H1 (cell line): ENCODE data around the gene DCAF6. TPM values are rescaled to one million over a fixed set of nuclear protein-coding genes. Genes with fewer than 3 reads are reported as not detected.

Experiments
- CTCF ChIA-PET: fragments of 300-600 bp; sonication (Branson Sonifier 250); formaldehyde crosslinking; loops from one replicate; lab custom pipeline; 2021; ENCODE audit not compliant: partially characterized antibody; lab: Charles Lee
- POLR2A ChIA-PET: fragments of 300-600 bp; sonication (Branson Sonifier 250); formaldehyde crosslinking; loops from one replicate; lab custom pipeline; 2021; ENCODE audit warnings: inconsistent platforms; ENCODE audit not compliant: partially characterized antibody; lab: Charles Lee
- DNase-seq, 2 experiments: peaks; one replicate each; pipeline versions ENCODE4 v3.0.0 to v3.0.0-alpha.2; 2010 to 2022; ENCODE audit warnings: low spot score in 2 of 2, low read depth in 1 of 2, mixed read lengths in 1 of 2
- FAIRE-seq: peaks from 2 replicates; lab custom pipeline; 2011; peaks lifted over from hg19 to GRCh38; lab: Jason Lieb, UNC
- H2AFZ ChIP-seq: 2 replicates; pipeline ENCODE4 v1.8.1; 2012; ENCODE audit warnings: low read length, inconsistent platforms
- H2AK5ac ChIP-seq: 2 replicates; pipeline ENCODE4 v1.6.1; 2013; ENCODE audit warnings: low read depth, low read length
- H2BK120ac ChIP-seq: replicated peaks from 2 replicates; pipeline ENCODE3; 2013; ENCODE audit warnings: low read depth, low read length, inconsistent platforms
- H2BK12ac ChIP-seq: 2 replicates; pipeline ENCODE4 v1.6.1; 2013; ENCODE audit warnings: low read depth, low read length
- H2BK15ac ChIP-seq: 2 replicates; pipeline ENCODE4 v1.6.1; 2013; ENCODE audit warnings: low read length
- H2BK20ac ChIP-seq: 2 replicates; pipeline ENCODE4 v1.6.1; 2013; ENCODE audit warnings: low read length
- H2BK5ac ChIP-seq: 2 replicates; pipeline ENCODE4 v1.6.1; 2013; ENCODE audit warnings: low read depth, low read length
- H3K14ac ChIP-seq: 2 replicates; pipeline ENCODE4 v1.6.1; 2013; ENCODE audit warnings: inconsistent platforms; ENCODE audit not compliant: insufficient read length
- H3K18ac ChIP-seq: 2 replicates; pipeline ENCODE4 v1.6.1; 2013; ENCODE audit warnings: low read length; ENCODE audit errors: extremely low read depth
- H3K23ac ChIP-seq: 2 replicates; pipeline ENCODE4 v1.6.1; 2013; ENCODE audit warnings: inconsistent platforms; ENCODE audit not compliant: insufficient read length
- H3K23me2 ChIP-seq: 2 replicates; pipeline ENCODE4 v1.6.1; 2013; ENCODE audit warnings: low read depth, low read length
- H3K27ac ChIP-seq: 2 replicates; pipeline ENCODE4 v1.6.1; 2011; ENCODE audit warnings: low read depth, low read length, inconsistent platforms
- H3K27me3 ChIP-seq, 4 experiments: replicated peaks in 1 of 4; 1 replicate in 1 of 4; 2 replicates in 3 of 4; pipeline versions ENCODE4 v1.6.1 to v1.8.1; 2011 to 2013; ENCODE audit warnings: low read length in 3 of 4, mild to moderate bottlenecking in 3 of 4, inconsistent platforms in 2 of 4, mixed read lengths in 2 of 4, moderate library complexity in 1 of 4; ENCODE audit not compliant: control insufficient read depth in 3 of 4, insufficient read depth in 3 of 4; ENCODE audit errors: extremely low read depth in 1 of 4
- H3K36me3 ChIP-seq, 4 experiments: 2 replicates each; pipeline versions ENCODE4 v1.6.1 to v1.8.1; 2011 to 2013; ENCODE audit warnings: mild to moderate bottlenecking in 4 of 4, low read length in 3 of 4, moderate library complexity in 2 of 4, control low read depth in 1 of 4, inconsistent platforms in 1 of 4; ENCODE audit not compliant: insufficient read depth in 4 of 4, control insufficient read depth in 2 of 4
- H3K4ac ChIP-seq: replicated peaks from 2 replicates; pipeline ENCODE3; 2013; ENCODE audit warnings: low read length, low read depth, mixed read lengths, inconsistent platforms; ENCODE audit not compliant: insufficient read length
- H3K4me1 ChIP-seq, 4 experiments: replicated peaks in 1 of 4; 1 replicate in 1 of 4; 2 replicates in 3 of 4; pipeline versions ENCODE4 v1.6.1 to v1.8.1; 2011 to 2013; ENCODE audit warnings: low read length in 3 of 4, inconsistent platforms in 2 of 4, mixed read lengths in 1 of 4; ENCODE audit not compliant: insufficient read depth in 4 of 4, control insufficient read depth in 3 of 4
- H3K4me2 ChIP-seq, 2 experiments: 2 replicates each; pipeline versions ENCODE4 v1.6.1 to v1.8.1; 2011 to 2013; ENCODE audit warnings: low read depth in 2 of 2, low read length in 2 of 2, control low read depth in 1 of 2, inconsistent platforms in 1 of 2, mild to moderate bottlenecking in 1 of 2; ENCODE audit not compliant: insufficient read depth in 1 of 2
- H3K4me3 ChIP-seq, 4 experiments: fragments of 200-600, 300-600 bp in 1 of 4; sonication (generic), shearing (Covaris generic), sonication (Bioruptor Twin) in 1 of 4; 2 replicates each; pipeline versions ENCODE4 v1.5.1 to v1.8.1; 2011 to 2016; ENCODE audit warnings: low read length in 4 of 4, low read depth in 3 of 4, control low read depth in 2 of 4, inconsistent platforms in 2 of 4, mild to moderate bottlenecking in 2 of 4, mixed read lengths in 1 of 4, moderate library complexity in 1 of 4; ENCODE audit not compliant: insufficient read depth in 2 of 4; ENCODE audit errors: extremely low read depth in 1 of 4
- H3K56ac ChIP-seq: replicated peaks from 2 replicates; pipeline ENCODE3; 2013; ENCODE audit warnings: low read depth, mild to moderate bottlenecking, mixed read lengths, low read length, inconsistent platforms; ENCODE audit not compliant: insufficient read length
- H3K79me1 ChIP-seq: 2 replicates; pipeline ENCODE4 v1.6.1; 2013; ENCODE audit warnings: low read depth, low read length, control low read depth
- H3K79me2 ChIP-seq, 2 experiments: 2 replicates each; pipeline versions ENCODE4 v1.6.1 to v1.8.1; 2012 to 2013; ENCODE audit warnings: low read length in 2 of 2, mild to moderate bottlenecking in 2 of 2, inconsistent platforms in 1 of 2; ENCODE audit not compliant: insufficient read depth in 2 of 2, control insufficient read depth in 1 of 2
- H3K9ac ChIP-seq, 4 experiments: replicated peaks in 1 of 4; 1 replicate in 1 of 4; 2 replicates in 3 of 4; pipeline versions ENCODE4 v1.6.1 to v1.8.1; 2011 to 2013; ENCODE audit warnings: low read depth in 3 of 4, low read length in 3 of 4, control low read depth in 2 of 4, mild to moderate bottlenecking in 2 of 4, moderate library complexity in 2 of 4, inconsistent platforms in 1 of 4; ENCODE audit errors: extremely low read depth in 1 of 4
- H3K9me3 ChIP-seq, 2 experiments: 2 replicates each; pipeline versions ENCODE4 v1.6.1 to v1.8.1; 2012 to 2013; ENCODE audit warnings: mild to moderate bottlenecking in 2 of 2, moderate library complexity in 2 of 2, control low read depth in 1 of 2, inconsistent platforms in 1 of 2, low read depth in 1 of 2, low read length in 1 of 2, mixed read lengths in 1 of 2; ENCODE audit not compliant: insufficient read depth in 2 of 2
- H4K20me1 ChIP-seq, 2 experiments: replicated peaks in 1 of 2; 2 replicates each; pipeline versions ENCODE3 to v1.8.1; 2011 to 2013; ENCODE audit warnings: inconsistent platforms in 2 of 2, low read length in 2 of 2, mild to moderate bottlenecking in 1 of 2; ENCODE audit not compliant: insufficient read depth in 2 of 2, control insufficient read depth in 1 of 2
- H4K5ac ChIP-seq: 2 replicates; pipeline ENCODE4 v1.6.1; 2013; ENCODE audit warnings: low read length, low read depth, mixed read lengths, inconsistent platforms; ENCODE audit not compliant: insufficient read length
- H4K8ac ChIP-seq: 2 replicates; pipeline ENCODE4 v1.8.0; 2013; ENCODE audit warnings: mild to moderate bottlenecking, moderate library complexity, low read length, inconsistent platforms; ENCODE audit not compliant: insufficient read depth; ENCODE audit errors: extremely low read depth
- H4K91ac ChIP-seq: replicated peaks from 2 replicates; pipeline ENCODE3; 2013; ENCODE audit warnings: low read length, mixed read lengths, inconsistent platforms; ENCODE audit not compliant: insufficient read length
- BACH1 ChIP-seq: IDR thresholded peaks from 2 replicates; pipeline ENCODE4 v1.6.1; 2012; ENCODE audit warnings: low read length, improper control_type of control experiment
- CBX5 ChIP-seq: fragments of 300-800, 300-1000 bp; sonication (generic); IDR thresholded peaks from 2 replicates; pipeline ENCODE4 v1.7.1; 2016; ENCODE audit warnings: antibody characterized with exemption, low read length, low read depth
- EGR1 ChIP-seq: IDR thresholded peaks from 2 replicates; pipeline ENCODE4 v1.6.1; 2011; ENCODE audit warnings: low read depth, low read length, borderline replicate concordance
- EP300 ChIP-seq, 2 experiments: IDR thresholded peaks; 1 replicate in 1 of 2; 2 replicates in 1 of 2; pipeline ENCODE4 v1.6.1; 2011 to 2012; ENCODE audit warnings: low read depth in 2 of 2, low read length in 2 of 2, mild to moderate bottlenecking in 2 of 2, borderline replicate concordance in 1 of 2, inconsistent platforms in 1 of 2, moderate library complexity in 1 of 2
- GTF2F1 ChIP-seq: IDR thresholded peaks from 2 replicates; pipeline ENCODE4 v1.6.1; 2012; ENCODE audit warnings: low read depth, low read length, improper control_type of control experiment, borderline replicate concordance
- HDAC2 ChIP-seq, 2 experiments: fragments of 300-600 bp in 1 of 2; sonication (generic) in 1 of 2; IDR thresholded peaks; 2 replicates each; pipeline ENCODE4 v1.6.1; 2011 to 2012; ENCODE audit warnings: low read depth in 2 of 2, low read length in 2 of 2, mild to moderate bottlenecking in 2 of 2, moderate library complexity in 2 of 2, borderline replicate concordance in 1 of 2, inconsistent platforms in 1 of 2
- HDAC6 ChIP-seq: IDR thresholded peaks from one replicate; pipeline ENCODE4 v1.7.1; 2012; ENCODE audit warnings: low read depth, mild to moderate bottlenecking, inconsistent platforms, low read length, moderate library complexity
- JUND ChIP-seq: IDR thresholded peaks from 2 replicates; pipeline ENCODE4 v1.6.1; 2011; ENCODE audit warnings: mild to moderate bottlenecking, improper control_type of control experiment, low read length
- SIX5 ChIP-seq: IDR thresholded peaks from 2 replicates; pipeline ENCODE4 v1.6.1; 2011; ENCODE audit warnings: mild to moderate bottlenecking, low read depth, low read length
- SP2 ChIP-seq: IDR thresholded peaks from 2 replicates; pipeline ENCODE4 v1.6.1; 2012; ENCODE audit warnings: mild to moderate bottlenecking, low read length, inconsistent platforms
- TEAD4 ChIP-seq: IDR thresholded peaks from 2 replicates; pipeline ENCODE4 v1.6.1; 2012; ENCODE audit warnings: low read depth, low read length, inconsistent platforms, mixed read lengths
- WGBS, 2 experiments: shearing (Covaris generic) in 1 of 2; methylation state at CpG; one replicate each; pipeline versions ENCODE4 v1.1.6 to v1.1.7; 2013 to 2015; ENCODE audit warnings: low lambda C conversion rate in 2 of 2, mixed read lengths in 2 of 2, inconsistent platforms in 1 of 2, low coverage in 1 of 2, missing lambda C conversion rate in 1 of 2; ENCODE audit not compliant: insufficient replicate concordance in 2 of 2, insufficient coverage in 1 of 2, insufficient read length in 1 of 2; ENCODE audit errors: extremely low coverage in 1 of 2, missing lambda C conversion rate in 1 of 2; 5-methylcytosine and 5-hydroxymethylcytosine counted together
- polyA plus RNA-seq, 7 experiments: library from polyadenylated mRNA; depleted of rRNA in 3 of 7; stranded (reverse) in 5 of 7; unstranded in 2 of 7; fragments of >200 nt in 5 of 7; fragments of 200-250 nt in 2 of 7; gene quantifications; 1 replicate in 5 of 7; 2 replicates in 1 of 7; 4 replicates in 1 of 7; pipeline versions ENCODE4 v1.2.1 to v1.2.3, GENCODE V29; 2011 to 2013; ENCODE audit warnings: missing spikeins in 2 of 7, mixed read lengths in 2 of 7
- total RNA-seq: library from RNA; stranded (reverse); fragmentation: NEBNext Ultra II Directional; extraction: Animal tissue kit (Norgen Biotek cat#: 25700); gene quantifications from 2 replicates; pipeline ENCODE4 v1.2.1, GENCODE V29; 2021

The DCAF6 gene
- total and polyA plus RNA-seq, 2 of the 8 experiments (the other 6 are each of a cell fraction or from before 2014, with no cell fraction given) = 12.3 to 17.4 TPM

- H3K27ac ChIP-seq = no peak overlapping the region
These were observed 169.4 kb downstream of the DCAF6 start for GRCh38 chr1:168105846-168106245.

More at GRCh38 chr1:168105846-168106245, 169.4 kb downstream of the DCAF6 start:
- Histone ChIP-seq H3K18ac (no peak overlapping the region), H4K5ac (no peak overlapping the region), H3K4ac (no peak overlapping the region), H3K9ac (no peak overlapping the region), H3K56ac (no peak overlapping the region), H2AK5ac (no peak overlapping the region), H4K91ac (no peak overlapping the region), H2BK15ac (no peak overlapping the region), H3K14ac (no peak overlapping the region), H2BK12ac (no peak overlapping the region), H3K23ac (no peak overlapping the region), H3K36me3 (peaks cover 0 to 3% (median 0%) of the 10 kb centered on the region in 4 experiments; a peak in 1 of 8 replicates), H3K79me1 (no peaks in the 10 kb centered on the region), H3K23me2 (no peaks in the 10 kb centered on the region), H3K9me3 (no peaks in the 10 kb centered on the region), H2BK5ac (no peak overlapping the region), H3K4me1 (peaks cover 0 to 4% (median 3%) of the 10 kb centered on the region in 4 experiments; a peak in 2 of 7 replicates), H2AFZ (no peak overlapping the region), H4K8ac (no peak overlapping the region), H2BK120ac (no peak overlapping the region), H3K27me3 (no peaks in the 10 kb centered on the region; a peak in 1 of 7 replicates), H3K4me2 (no peak overlapping the region), H3K79me2 (no peaks in the 10 kb centered on the region), H3K4me3 (no peak overlapping the region), H4K20me1 (no peaks in the 10 kb centered on the region), H2BK20ac (no peak overlapping the region)
- 88% methylated on average over 6 of the region's 6 CpGs; no CpG with 5 or more reads in 1 of the 2 experiments for WGBS, 2 experiments
- DNase-seq (no peak), FAIRE-seq (no peak)
- ChIA-PET CTCF (interaction anchor here (0.9 to 8.3 kb wide), 7 partner anchors 11 to 136 kb away, joined by 3 to 76 read pairs (median 6); no protein-coding TSS in a partner anchor), POLR2A (no interaction called here)
- no peak for TF ChIP-seq BACH1
- no peak for TF ChIP-seq JUND
- TF ChIP-seq EP300 (IDR thresholded peaks at IDR 0.05; ENCODE audit: borderline replicate concordance in 1 of 2, low read depth in 2 of 2, low read length in 2 of 2) = no peak
- no peak for TF ChIP-seq HDAC2 (IDR thresholded peaks at IDR 0.05; ENCODE audit: borderline replicate concordance in 1 of 2, low read depth in 2 of 2, low read length in 2 of 2)
- no peak for TF ChIP-seq TEAD4
- no peak for TF ChIP-seq GTF2F1
- no peak for TF ChIP-seq HDAC6
- no peak for TF ChIP-seq CBX5
- TF ChIP-seq SP2 = no peak
- TF ChIP-seq EGR1 = no peak
- TF ChIP-seq SIX5 = no peak
